K562 (cell line): ENCODE data around the gene B3GALT4. TPM values are rescaled to one million over a fixed set of nuclear protein-coding genes. Genes with fewer than 3 reads are reported as not detected.

ENCODE experiments used
- BMI1 ChIP-seq: fragments of 150-350 bp; IDR thresholded peaks from 2 replicates; pipeline ENCODE4 v1.6.1; 2014; ENCODE audit warnings: low read length
- C11orf30 ChIP-seq: fragments of 450-650 bp; IDR thresholded peaks from 2 replicates; pipeline ENCODE4 v1.6.1; 2016; ENCODE audit warnings: low read depth, mild to moderate bottlenecking
- ELF2 ChIP-seq: fragments of 250-450 bp; sonication (Bioruptor Pico); IDR thresholded peaks from 2 replicates; pipeline ENCODE4 v1.5.0; 2021; ENCODE audit warnings: mild to moderate bottlenecking
- FOXJ2 ChIP-seq: fragments of 200-800 bp; sonication (Bioruptor generic); IDR thresholded peaks from 2 replicates; pipeline ENCODE4 v1.6.1; 2016; ENCODE audit warnings: missing genetic modification characterization, missing compliant biosample characterization
- GABPA ChIP-seq: fragments of 200-800 bp; sonication (Bioruptor generic); conservative IDR thresholded peaks from 2 replicates; pipeline ENCODE4 v1.6.1; 2016; ENCODE audit warnings: low read depth, missing genetic modification characterization, missing compliant biosample characterization
- KDM2B ChIP-seq: fragments of 250-450 bp; sonication (Bioruptor Pico); IDR thresholded peaks from 2 replicates; pipeline ENCODE4 v1.8.0; 2021; ENCODE audit warnings: mild to moderate bottlenecking, moderate library complexity
- NBN ChIP-seq: fragments of 450-650 bp; IDR thresholded peaks from 2 replicates; pipeline ENCODE4 v1.6.1; 2016; ENCODE audit warnings: low read depth, mild to moderate bottlenecking
- NFE2 ChIP-seq: IDR thresholded peaks from 2 replicates; pipeline ENCODE4 v1.6.1; 2014; ENCODE audit warnings: antibody characterized with exemption, low read depth
- PHF8 ChIP-seq: fragments of 200-600 bp; sonication (generic); IDR thresholded peaks from 2 replicates; pipeline ENCODE4 v1.6.1; 2012; ENCODE audit warnings: mixed run types, mild to moderate bottlenecking, inconsistent platforms, low read length, moderate library complexity, borderline replicate concordance
- RAD21 ChIP-seq, 2 experiments: fragments of 250-450 bp in 1 of 2; fragments of 450-650 bp in 1 of 2; sonication (Bioruptor Pico) in 1 of 2; formaldehyde crosslinking in 1 of 2; IDR thresholded peaks in 1 of 2; conservative IDR thresholded peaks in 1 of 2; 2 replicates each; pipeline versions ENCODE4 v1.4.0 to v1.8.0; 2020 to 2022; ENCODE audit warnings: mild to moderate bottlenecking in 2 of 2, moderate library complexity in 1 of 2
- RFX1 ChIP-seq: fragments of 450-650 bp; IDR thresholded peaks from 2 replicates; pipeline ENCODE4 v1.6.1; 2016; ENCODE audit warnings: mild to moderate bottlenecking, moderate library complexity
- SPI1 ChIP-seq: IDR thresholded peaks from 2 replicates; pipeline ENCODE4 v1.6.1; 2011; ENCODE audit warnings: low read depth, low read length, control low read depth, borderline replicate concordance
- TAL1 ChIP-seq: fragments of 450-650 bp; IDR thresholded peaks from 2 replicates; pipeline ENCODE4 v1.6.1; 2016; ENCODE audit warnings: mild to moderate bottlenecking
- THAP7 ChIP-seq: fragments of 250-450 bp; sonication (Bioruptor Pico); IDR thresholded peaks from 2 replicates; pipeline ENCODE4 v1.5.0; 2021
- U2AF2 ChIP-seq: fragments of 200-400 bp; formaldehyde crosslinking; optimal IDR thresholded peaks from 2 replicates; pipeline ENCODE3; 2017; ENCODE audit warnings: low read depth, mild to moderate bottlenecking, low read length
- XRCC3 ChIP-seq: fragments of 450-650 bp; IDR thresholded peaks from 2 replicates; pipeline ENCODE4 v1.6.1; 2017; ENCODE audit warnings: mild to moderate bottlenecking, moderate library complexity
- ZFP91 ChIP-seq: sonication (generic); formaldehyde crosslinking; IDR thresholded peaks from 2 replicates; pipeline ENCODE4 v1.8.0; 2022; ENCODE audit warnings: mild to moderate bottlenecking, missing genetic modification reagents
- ZFPM2 ChIP-seq: fragments of 250-450 bp; sonication (Bioruptor Pico); IDR thresholded peaks from 2 replicates; pipeline ENCODE4 v1.5.1; 2022; ENCODE audit warnings: mild to moderate bottlenecking
- ZNF518B ChIP-seq: fragments of 250-450 bp; sonication (Bioruptor Pico); IDR thresholded peaks from 2 replicates; pipeline ENCODE4 v1.5.0; 2021; ENCODE audit warnings: mild to moderate bottlenecking, moderate library complexity
- ZNF707 ChIP-seq: fragments of 250-450 bp; sonication (Bioruptor Pico); conservative IDR thresholded peaks from 2 replicates; pipeline ENCODE4 v1.8.0; 2022; ENCODE audit warnings: inconsistent platforms, mild to moderate bottlenecking, moderate library complexity
- ZNF766 ChIP-seq: fragments of 200-800 bp; sonication (Bioruptor generic); conservative IDR thresholded peaks from 2 replicates; pipeline ENCODE4 v1.6.1; 2016; ENCODE audit warnings: missing genetic modification characterization, missing compliant biosample characterization
- ZZZ3 ChIP-seq: fragments of 450-650 bp; IDR thresholded peaks from 2 replicates; pipeline ENCODE4 v1.6.1; 2016; ENCODE audit warnings: antibody characterized with exemption, mild to moderate bottlenecking, moderate library complexity
- polyA plus RNA-seq, 8 experiments: library from polyadenylated mRNA; depleted of rRNA in 4 of 8; stranded (reverse) in 5 of 8; unstranded in 3 of 8; fragments of >200 nt; fragmentation: Nextera tagmentation in 2 of 8; fragmentation: Illumina TruSeq in 1 of 8; extraction: Ambion mirVana in 2 of 8; extraction: Trizol in 1 of 8; gene quantifications; 2 replicates each; pipeline versions ENCODE4 v1.2.1 to v1.2.3, GENCODE V29; 2011 to 2014; ENCODE audit warnings: inconsistent platforms in 1 of 8, missing spikeins in 1 of 8
- total RNA-seq, 7 experiments: library from RNA; depleted of rRNA in 6 of 7; stranded (reverse); fragments of >200 nt in 6 of 7; fragmentation: Illumina TruSeq in 2 of 7; extraction: Trizol in 2 of 7; gene quantifications; 2 replicates each; pipeline versions ENCODE4 v1.2.1 to v1.2.3, GENCODE V29; 2011 to 2021; ENCODE audit warnings: low replicate concordance in 1 of 7

The B3GALT4 gene
- total and polyA plus RNA-seq, 9 of the 15 experiments (the other 6 are each of a cell fraction or from before 2014, with no cell fraction given) = 0.11 to 1.3 (median 0.53) TPM; not detected in 1

GRCh38 chr6:33271468-33272274 is 5.3 kb upstream of the B3GALT4 start, which contains the start of the genes RPS18 and VPS52 (continued):
- TF ChIP-seq ZNF707 (CRISPR knock-in tag) (peak; percentile 19; the same call in 1 of the 2 replicates), GABPA (peak; percentile 100), BMI1 (no peak), NBN (peak; percentile 79; the same call in 1 of the 2 replicates), NFE2 (0 out of 2 replicates have a peak, but pooled peaks have one; percentile 1), THAP7 (CRISPR knock-in tag) (peak; percentile 91; the same call in 1 of the 2 replicates), SPI1 (peak; percentile 94), C11orf30 (peak; percentile 99), RFX1 (no peak), KDM2B (0 out of 2 replicates have a peak, but pooled peaks have one; percentile 44), RAD21 (CRISPR knock-in tag; conservative IDR thresholded peaks at IDR 0.05 in 1 of 2, IDR thresholded peaks at IDR 0.05 in 1 of 2) (peak in 1 of 2 experiments; percentile 16; a peak in 1 of 4 replicates), TAL1 (no peak; the same call in 1 of the 2 replicates), ZFPM2 (CRISPR knock-in tag) (no peak), U2AF2 (no peak), PHF8 (peak; percentile 100), ZZZ3 (peak; percentile 99), FOXJ2 (tag) (peak; percentile 93), ELF2 (CRISPR knock-in tag) (no peak; the same call in none of the 2 replicates), ZNF766 (CRISPR knock-in tag) (peak; percentile 85; the same call in 1 of the 2 replicates), ZNF518B (CRISPR knock-in tag) (no peak), ZFP91 (CRISPR knock-in tag) (no peak), XRCC3 (no peak)
